GM21786 (cell line): ENCODE measurements around the gene PLSCR3.
"Not testable (repeated sequence)": the region's sequence is repeated elsewhere in the genome, so short reads cannot be mapped to it uniquely, and the experiment has no call there.

Experiments used
- ATAC-seq: cut with Tn5 transposase; IDR thresholded peaks from one replicate; pipeline ENCODE4 v1.9.1; 2021; ENCODE audit not compliant: unreplicated experiment

Gene PLSCR3

DNA sequence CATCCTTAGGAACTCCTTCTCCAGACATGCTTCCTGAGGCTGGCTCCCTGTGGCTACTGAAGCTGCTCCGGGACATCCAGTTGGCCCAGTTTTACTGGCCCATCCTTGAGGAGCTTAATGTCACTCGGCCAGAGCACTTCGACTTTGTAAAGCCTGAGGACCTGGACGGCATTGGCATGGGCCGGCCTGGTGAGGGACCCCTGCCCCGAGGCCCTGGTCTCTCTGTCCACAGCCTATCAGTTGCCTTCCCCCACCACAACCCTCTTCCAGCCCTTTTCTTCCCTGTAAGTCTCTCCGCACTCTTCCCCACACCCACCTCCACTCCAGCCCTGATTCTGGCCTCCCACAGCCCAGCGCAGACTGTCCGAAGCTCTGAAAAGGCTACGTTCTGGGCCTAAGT is 11.4 kb downstream of the PLSCR3 start:
- ATAC-seq, result no peak

DNA sequence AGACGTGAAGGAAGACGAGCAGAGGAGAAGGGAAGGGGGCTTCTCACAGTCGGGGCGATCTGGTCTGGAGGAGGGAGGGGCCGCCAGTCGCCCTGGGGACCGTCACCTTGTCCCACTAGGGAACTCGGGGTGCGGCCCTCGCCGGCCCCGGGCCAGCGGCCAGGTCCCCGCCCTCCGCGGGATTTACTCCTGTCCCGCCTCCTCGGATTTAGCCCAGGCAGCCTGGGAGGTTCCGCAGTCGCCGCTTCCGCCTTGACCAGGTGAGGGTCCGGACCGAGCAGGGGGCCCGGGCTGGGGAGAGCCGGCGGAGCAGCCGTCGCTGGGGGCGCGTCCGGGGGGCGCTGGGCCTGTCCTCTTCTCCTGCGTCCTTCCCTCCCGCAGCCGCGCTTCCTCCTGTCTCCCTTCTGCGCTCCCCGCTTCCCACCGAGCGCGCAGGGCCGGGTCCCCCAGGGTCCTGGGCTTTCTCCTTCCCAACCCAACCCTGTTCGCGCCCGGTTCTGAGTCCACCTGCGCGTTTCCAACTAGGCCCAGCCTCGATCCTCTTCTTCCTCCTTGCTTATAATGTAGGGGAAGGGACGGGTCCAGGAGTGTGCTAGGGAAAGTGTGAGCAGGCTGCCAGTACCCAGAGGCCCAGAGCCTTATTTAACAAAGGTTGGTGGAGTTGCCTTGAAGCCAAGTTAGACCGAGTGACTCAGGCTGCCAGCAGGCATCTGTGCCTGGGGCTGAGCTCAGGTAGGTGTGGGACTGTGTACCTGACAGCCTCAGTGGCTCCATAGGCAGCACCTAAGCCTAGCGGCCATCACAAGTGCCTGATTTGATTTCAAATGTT is 13.3 kb downstream of the PLSCR3 start, which contains the start of gene TNK1:
Gene TNK1 (plus strand): TSS at position 235 of the 829 bp plus-strand sequence. CDS start 1,838 bp downstream, outside the sequence.
- no peak for ATAC-seq

DNA sequence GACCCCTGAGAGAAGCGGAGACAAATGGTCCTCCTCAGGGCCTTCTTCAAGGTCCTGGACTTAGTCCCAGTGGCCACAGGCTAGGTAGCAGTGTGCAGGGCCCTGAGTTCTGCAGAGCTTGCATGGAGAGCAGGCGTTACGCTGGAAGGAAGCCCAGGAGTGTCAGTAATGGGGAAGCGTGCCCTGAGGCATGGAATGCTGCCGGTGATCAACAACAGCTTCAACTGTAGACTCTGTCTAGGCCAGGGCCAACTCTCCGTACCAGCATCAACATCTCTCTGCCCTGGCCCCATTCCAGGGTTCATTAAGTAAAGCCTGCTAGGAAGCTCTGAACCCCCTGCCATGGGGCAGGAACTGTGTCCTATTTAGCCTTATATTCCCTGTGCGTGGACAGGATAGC is 14.0 kb downstream of the PLSCR3 start:
- no peak for ATAC-seq

DNA sequence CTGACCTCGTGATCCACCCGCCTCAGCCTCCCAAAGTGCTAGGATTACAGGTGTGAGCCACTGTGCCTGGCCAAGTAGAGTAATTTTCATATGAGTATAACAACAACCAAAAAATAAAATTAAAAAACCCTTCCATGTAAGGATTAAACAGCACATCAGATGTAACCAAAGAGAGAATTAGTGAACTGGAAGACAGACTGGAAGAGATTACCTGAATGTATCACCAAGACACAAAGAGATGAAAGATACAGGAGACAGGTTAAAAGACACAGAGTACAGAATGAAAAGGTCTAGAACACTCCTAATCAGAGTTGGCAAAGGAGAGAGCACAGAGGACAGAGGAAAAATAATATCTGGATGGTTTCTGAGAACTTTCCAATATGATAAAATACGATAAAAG is 15.2 kb downstream of the PLSCR3 start:
- no peak for ATAC-seq

DNA sequence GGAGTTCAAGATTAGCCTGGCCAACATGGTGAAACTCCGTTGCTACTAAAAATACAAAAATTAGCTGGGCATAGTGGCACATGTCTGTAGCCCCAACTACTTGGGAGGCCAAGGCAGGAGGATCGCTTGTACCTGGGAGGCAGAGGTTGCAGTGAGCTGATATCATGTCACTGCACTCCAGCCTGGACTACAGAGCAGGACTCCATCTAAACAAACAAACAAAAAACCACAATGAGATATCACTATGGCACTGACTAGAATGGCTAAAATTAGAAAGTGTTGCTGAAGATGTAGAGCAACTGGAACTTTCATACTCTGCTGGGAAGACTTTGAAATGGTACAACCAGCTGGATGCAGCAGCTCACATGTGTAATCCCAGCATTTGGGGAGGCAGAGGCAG is 20.0 kb downstream of the PLSCR3 start:
- ATAC-seq, result no peak

DNA sequence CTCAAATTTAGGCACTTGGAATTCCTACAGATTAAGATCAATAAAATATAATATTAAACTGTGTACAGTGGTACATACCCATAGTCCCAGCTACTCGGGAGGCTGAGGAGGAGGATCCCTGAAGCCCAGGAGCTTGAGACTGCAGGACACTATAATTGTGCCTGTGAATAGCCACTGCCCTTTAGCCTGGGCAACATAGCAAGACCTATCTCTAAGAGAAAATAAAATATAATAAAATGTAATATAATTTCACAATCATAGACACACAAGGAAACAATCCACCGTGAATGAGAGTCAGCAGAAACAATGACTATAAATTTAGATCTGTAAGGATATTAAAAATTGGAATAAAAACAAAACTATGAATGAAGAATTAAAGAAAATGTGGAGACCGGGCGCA is 23.5 kb downstream of the PLSCR3 start:
- no peak for ATAC-seq

DNA sequence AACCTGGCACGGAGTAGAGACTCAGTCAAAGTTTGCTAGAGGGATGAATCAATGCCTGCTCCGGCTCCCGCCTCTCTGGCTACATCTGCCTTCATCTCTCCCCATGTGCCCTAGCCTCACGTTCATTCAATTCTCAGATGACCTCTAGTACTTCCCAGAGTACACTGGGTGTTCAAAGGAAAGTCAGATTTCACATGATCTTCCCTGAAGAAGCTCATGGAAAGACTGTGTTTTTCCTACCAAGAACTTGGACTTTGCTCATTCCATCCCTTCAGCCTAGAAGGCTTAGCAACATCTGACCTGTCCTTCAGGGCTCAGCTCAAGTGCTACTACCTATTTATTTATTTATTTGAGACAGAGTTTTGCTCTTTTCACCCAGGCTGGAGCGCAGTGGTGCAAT is 24.5 kb downstream of the PLSCR3 start:
- no peak for ATAC-seq

DNA sequence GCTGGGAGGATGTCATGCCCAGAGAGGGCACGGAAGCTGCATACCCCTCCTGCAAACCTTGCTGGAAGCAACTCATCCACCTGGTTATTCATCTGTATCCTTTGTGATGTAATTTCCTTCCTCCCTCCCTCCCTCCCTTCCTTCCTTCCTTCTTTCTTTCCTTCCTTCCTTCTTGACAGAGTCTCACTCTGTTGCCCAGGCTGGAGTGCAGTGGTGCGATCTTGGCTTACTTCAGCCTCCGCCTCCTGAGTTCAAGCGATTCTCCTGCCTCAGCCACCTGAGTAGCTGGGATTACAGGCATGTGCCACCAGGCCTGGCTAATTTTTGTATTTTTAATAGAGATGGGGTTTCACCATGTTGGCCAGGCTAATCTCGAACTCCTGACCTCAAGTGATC is 25.7 kb downstream of the PLSCR3 start:
- not testable (repeated sequence) for ATAC-seq

DNA sequence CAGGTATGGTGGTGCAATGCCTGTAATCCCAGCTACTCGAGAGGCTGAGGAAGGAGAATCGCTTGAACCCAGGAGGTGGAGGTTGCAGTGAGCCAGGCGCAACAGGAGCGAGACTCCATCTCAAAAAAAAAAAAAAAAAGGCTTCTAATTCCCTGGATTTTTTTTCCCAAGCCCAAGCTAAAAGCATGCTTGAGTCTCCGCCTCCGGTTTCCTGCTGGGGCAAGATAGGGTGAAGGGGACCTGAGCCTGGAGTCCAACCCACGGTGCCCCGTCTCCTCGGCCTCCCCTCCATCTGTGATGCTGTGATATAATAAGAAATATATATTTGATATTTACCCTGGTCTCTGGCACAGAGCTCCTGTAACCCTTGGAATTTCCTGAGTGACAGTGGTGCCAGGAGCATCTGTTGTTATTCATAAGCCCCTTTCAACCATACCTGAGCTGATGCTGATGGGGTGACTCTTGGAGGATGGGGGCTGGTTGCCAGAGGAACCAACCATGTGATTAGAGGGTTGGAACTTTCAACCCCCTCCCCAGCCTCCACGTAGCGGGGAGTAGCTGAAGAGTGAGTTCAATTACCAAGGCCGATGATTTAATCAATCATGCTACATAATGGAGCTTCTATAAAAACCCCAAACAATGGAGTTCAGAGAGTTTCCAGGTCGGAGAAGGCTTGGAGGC is 26.3 kb downstream of the PLSCR3 start:
- ATAC-seq, result no peak

DNA sequence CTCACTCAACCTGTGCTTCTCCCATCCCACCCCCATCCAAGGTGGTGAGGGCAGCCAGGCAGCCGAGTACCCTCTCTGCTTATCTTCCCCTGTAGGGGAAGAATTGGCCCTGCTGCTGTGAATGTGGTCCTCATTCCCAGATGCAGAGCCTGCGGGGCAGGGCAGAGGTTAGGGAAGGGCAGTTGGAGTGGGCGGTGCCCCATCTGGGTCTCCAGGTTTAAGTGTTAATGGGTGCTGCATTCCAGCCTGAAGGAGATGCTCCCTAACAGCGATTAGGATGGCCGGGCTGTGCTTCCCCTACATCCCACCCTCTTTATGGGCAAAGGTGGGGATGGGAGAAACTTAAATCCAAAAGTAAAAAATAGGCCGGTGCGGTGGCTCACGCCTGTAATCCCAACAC is 27.2 kb downstream of the PLSCR3 start:
- no peak for ATAC-seq

DNA sequence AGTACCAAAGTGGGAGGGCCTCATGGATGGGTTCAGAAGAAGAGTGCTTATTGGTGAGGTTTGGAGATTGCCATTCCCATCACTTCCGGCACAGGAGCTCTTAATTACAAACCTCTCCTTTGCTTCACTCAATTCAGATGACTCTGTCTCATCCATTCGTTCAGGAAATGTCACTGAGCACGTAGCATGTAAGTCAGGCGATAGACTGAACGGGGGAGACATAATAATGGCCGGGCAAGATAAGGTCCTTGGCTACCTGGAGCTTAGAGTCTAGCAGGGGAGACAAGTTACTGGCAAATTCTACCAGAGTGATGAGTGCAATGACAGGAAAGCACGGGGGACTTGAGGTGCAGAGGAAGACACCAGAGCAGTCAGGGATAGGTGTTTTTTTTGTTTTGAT is 28.4 kb downstream of the PLSCR3 start:
- ATAC-seq, result not testable (repeated sequence)

DNA sequence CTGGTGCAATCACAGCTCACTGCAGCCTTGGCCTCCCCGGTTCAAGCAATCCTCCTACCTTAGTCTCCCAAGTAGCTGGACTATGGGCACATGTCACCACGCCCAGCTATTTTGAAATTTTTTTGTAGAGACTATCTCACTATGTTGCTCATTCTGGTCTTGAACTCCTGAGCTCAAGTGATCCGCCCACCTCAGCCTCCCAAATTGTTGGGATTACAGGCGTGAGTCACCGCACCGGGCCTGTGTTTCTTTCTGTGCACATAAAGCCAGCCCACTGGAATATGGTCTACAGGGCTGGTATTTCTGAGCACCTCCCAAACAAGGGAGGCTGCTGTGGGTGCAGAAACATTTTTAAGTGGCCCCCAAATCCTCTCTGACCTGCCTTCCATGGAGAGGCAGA is 31.0 kb downstream of the PLSCR3 start:
- ATAC-seq, result no peak

DNA sequence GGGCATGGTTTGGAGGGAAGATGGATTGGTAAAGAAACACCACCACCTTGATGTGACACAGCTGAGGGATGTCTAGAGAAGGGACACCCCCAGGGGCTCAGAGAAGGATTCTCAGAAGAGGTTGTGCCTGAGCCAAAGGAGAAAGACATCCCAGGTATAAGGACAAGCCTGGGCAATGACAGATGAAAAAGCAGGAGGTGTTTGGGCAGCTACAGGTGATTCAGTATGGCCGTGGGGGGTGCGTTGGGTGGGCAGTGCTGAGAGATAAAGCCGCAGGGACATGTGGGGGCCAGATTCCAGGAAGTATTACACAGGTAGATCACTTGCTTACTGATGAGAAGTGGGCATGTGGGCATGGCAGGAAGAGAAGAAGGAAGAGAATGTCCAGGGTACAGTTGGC is 32.4 kb downstream of the PLSCR3 start:
- no peak for ATAC-seq

DNA sequence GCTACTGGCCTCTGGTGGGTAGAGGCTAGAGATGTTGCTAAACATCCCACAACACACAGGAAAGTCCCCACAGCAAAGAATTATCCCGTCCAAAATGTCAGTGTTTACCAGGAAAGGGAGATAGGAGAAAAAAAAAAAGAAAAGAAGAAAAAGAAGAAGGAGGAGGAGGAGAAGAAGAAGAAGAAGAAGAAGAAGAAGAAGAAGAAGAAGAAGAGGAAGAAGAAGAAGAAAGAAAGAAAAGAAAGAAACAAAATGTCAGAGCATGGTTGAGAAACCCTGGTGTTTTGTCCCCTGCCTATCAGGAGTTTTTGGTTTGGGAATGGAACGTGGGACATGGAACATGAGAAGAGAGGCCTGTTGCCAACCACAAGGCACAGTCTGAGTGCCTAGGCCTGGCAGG is 36.9 kb downstream of the PLSCR3 start:
- ATAC-seq, result no peak

DNA sequence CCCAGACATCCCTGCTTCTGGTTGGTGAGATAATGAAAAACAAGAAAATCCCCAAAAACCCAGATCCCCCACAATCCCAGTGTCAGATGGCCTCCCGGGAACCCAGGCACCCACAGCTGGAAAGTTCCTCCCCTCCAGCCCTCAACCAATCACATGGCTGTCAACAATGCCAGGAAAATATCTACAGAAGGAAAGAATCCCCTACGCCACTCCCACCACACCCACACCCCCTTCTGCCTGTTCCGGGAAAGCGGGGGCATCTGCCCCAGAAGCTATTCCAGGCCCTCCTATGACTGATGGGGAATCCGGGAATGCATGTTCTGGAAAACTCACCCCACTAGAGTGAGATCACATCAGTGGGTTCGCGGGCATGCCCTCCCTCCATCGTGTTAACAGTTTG is 37.6 kb downstream of the PLSCR3 start:
- no peak for ATAC-seq

DNA sequence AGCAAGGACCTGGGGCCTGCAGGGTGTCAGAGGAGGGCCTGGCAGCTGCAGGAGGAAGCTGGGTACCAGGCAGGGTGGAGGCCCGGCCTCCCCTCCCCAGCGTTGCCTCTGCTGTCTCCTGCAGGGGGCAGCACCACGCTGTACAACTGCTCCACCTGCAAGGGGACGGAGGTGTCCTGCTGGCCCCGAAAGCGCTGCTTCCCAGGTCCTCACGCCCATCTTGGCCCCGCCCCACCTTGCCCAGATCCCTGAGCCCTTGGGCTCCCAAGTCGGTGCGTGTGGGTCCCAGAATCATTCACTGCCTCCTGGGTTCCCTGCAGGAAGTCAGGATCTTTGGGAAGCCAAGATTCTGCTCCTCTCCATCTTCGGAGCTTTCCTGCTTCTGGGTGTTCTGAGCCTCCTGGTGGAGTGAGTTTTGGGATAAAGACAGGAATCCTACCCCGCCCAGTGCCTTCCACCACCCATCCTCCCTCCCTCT is 38.2 kb downstream of the PLSCR3 start:
- ATAC-seq, result no peak

DNA sequence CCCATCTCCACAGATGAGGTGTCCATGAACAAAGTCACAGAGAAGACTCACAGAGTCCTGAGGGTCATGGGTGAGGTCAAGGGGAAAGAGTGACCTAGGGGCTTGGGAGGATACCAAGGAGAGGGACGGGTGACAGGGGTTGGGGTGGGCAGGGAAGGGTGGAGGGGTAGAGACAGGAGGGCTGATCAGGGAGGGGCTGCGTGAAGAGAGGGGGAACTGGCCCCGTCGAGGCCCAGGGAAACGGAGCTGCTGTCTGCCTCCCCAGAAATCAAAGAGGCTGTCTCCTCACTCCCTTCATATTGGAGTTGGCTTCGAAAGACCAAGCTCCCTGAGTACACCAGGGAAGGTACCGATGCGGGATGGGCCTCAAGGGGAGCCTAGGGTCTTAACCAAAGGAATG is 38.8 kb downstream of the PLSCR3 start:
- no peak for ATAC-seq

DNA sequence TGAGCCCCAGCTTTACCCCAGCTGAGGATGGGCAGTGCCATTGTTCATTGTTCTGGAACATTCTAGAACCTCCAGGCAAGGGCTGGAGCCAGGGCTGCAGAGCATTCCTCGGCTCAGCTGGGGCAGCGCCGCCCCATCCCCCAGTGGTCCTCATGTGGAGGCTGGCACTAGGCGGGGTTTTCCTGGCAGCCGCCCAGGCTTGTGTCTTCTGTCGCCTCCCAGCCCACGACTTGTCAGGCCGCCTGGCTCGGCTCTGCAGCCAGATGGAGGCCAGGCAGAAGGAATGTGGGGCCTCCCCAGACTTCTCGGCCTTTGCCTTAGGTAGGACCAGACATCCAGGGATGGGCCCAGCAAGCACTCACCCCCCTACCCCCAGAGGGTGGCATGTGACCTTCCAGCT is 39.3 kb downstream of the PLSCR3 start, which contains the start of gene TMEM95:
Gene TMEM95 (plus strand): TSS at position 104 of the 400 bp plus-strand sequence. CDS start 49 bp downstream, at position 153.
- no peak for ATAC-seq

DNA sequence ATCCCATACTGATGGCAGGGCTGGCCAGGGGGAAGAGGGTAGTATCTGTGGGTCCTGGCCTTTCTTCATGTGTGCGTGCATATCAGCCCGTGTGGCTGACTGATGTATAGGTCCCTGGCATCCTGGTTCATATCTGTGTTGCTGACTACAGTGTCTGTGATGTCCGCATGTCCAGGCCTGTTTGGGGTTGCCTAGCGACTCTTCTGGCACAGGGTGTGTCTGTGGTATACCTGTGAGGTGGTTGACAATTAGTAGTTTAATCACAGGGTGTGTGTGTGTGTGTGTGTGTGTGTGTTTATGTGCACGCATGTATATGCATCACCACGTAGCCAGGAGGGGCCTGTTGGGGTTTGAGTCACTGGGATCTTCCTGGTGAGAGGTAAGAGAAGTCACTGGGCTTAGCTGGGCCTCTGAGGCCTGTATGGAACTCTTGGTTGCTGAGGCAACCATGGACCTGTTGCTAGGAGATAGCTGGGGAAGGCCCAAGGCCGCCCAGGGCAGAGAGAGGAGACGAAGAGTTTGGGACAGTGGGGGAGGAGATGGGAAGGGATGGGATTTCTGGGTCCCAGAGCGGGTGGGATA is 40.0 kb downstream of the PLSCR3 start:
- ATAC-seq, result no peak

DNA sequence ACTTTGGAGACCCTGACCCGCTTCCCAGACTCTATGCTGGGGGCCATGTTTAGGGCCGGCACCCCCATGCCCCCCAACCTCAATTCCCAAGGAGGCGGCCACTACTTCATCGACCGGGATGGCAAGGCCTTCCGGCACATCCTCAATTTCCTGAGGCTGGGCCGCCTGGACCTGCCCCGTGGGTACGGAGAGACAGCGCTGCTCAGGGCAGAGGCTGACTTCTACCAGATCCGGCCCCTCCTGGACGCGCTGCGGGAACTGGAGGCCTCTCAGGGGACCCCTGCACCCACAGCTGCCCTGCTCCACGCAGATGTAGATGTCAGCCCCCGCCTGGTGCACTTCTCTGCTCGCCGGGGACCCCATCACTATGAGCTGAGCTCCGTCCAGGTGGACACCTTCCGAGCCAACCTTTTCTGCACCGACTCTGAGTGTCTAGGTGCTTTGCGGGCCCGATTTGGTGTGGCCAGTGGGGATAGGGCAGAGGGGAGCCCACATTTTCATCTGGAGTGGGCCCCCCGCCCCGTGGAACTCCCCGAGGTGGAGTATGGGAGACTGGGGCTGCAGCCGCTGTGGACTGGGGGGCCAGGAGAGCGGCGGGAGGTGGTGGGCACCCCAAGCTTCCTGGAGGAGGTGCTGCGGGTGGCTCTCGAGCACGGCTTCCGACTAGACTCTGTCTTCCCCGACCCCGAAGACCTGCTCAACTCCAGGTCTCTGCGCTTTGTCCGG is 41.3 kb downstream of the PLSCR3 start:
- ATAC-seq, result no peak

DNA sequence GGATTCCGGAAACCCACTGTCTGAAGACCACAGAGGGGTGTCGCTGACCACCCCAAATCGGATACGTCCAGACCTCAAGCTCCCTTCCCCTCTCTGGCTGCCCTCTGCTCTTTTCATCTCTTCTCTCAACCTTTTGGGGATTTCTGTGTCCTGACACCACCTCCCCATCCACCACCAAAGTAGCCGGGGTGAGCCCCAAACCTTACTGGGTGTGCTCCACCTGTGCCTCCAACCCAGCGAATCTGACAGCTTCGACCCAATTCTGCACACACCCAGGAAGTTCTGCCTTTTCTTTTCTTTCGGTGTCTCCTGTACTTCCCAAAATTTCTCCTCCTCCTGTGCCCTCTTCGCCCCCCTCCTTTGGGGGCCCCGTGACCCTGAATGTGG is 41.8 kb downstream of the PLSCR3 start:
- no peak for ATAC-seq
